ENCODE results near the gene LRMDA. TPM values are rescaled to one million over a fixed set of nuclear protein-coding genes. Genes with fewer than 3 reads are reported as not detected.
"Not testable (repeated sequence)": the region's sequence is repeated elsewhere in the genome, so short reads cannot be mapped to it uniquely, and the experiment has no call there.

Gene LRMDA
- total RNA-seq, 1 experiment from 2014 or later, result 1.2 TPM

DNA sequence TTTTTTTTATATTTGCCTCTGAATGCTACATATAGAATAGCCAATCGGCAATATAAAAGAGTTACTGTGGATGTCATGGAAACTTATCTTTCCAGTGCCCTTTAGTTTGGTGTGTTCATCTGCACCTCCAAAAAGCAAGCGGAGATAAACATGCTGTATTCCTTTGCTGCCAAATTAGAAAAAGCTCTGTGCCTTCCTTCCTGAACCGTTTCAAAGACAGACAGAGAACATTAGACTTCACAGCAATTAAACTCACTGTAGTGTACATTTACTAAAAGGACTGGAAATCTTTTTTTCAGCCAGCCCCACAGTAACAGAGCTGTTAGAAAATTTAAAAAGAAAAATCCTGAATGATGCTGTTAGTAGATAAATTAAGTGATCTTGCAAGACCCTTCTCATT lies 707.5 kb downstream of the LRMDA start:
- DNase-seq, result no peak
- H3K9me3 ChIP-seq (ENCODE audit: low read length), result no peaks in the 10 kb centered on the region
- POLR2A ChIA-PET (ENCODE audit: unreplicated experiment), result no interaction called here
- H3K9ac ChIP-seq (ENCODE audit: low read length), result no peak overlapping the region
- no peaks in the 10 kb centered on the region for H4K20me1 ChIP-seq (ENCODE audit: low read length)
- no peaks in the 10 kb centered on the region for H3K79me2 ChIP-seq (ENCODE audit: low read length)
- 0 out of 2 replicates have a peak, but pooled peaks cover 3% of the 10 kb centered on the region for H3K9me2 ChIP-seq (replicated peaks; ENCODE audit: low read length)
- intact Hi-C loops (cut with micrococcal nuclease), result no loop called here
- H3F3A ChIP-seq (ENCODE audit: low read length, unreplicated experiment), result no peaks in the 10 kb centered on the region
- H3K4me1 ChIP-seq (ENCODE audit: insufficient read depth, low read length), result no peaks in the 10 kb centered on the region
- no peak overlapping the region for H3K4me2 ChIP-seq (ENCODE audit: low read length)
- ATAC-seq, result no peak; the same call in 1 of the 2 replicates
- no peak overlapping the region for H3K27ac ChIP-seq (ENCODE audit: low read length)
- no peak overlapping the region for H2AFZ ChIP-seq (ENCODE audit: low read length)
- H3K27me3 ChIP-seq (ENCODE audit: low read length), result peaks cover 78% of the 10 kb centered on the region
- no peaks in the 10 kb centered on the region for H3K36me3 ChIP-seq (ENCODE audit: low read depth, low read length)
- no TSS peak for BruUV-seq (replicated peaks)
- CTCF ChIA-PET, result no interaction called here
- TF ChIP-seq, protein P1, sequence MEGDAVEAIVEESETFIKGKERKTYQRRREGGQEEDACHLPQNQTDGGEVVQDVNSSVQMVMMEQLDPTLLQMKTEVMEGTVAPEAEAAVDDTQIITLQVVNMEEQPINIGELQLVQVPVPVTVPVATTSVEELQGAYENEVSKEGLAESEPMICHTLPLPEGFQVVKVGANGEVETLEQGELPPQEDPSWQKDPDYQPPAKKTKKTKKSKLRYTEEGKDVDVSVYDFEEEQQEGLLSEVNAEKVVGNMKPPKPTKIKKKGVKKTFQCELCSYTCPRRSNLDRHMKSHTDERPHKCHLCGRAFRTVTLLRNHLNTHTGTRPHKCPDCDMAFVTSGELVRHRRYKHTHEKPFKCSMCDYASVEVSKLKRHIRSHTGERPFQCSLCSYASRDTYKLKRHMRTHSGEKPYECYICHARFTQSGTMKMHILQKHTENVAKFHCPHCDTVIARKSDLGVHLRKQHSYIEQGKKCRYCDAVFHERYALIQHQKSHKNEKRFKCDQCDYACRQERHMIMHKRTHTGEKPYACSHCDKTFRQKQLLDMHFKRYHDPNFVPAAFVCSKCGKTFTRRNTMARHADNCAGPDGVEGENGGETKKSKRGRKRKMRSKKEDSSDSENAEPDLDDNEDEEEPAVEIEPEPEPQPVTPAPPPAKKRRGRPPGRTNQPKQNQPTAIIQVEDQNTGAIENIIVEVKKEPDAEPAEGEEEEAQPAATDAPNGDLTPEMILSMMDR (conservative IDR thresholded peaks at IDR 0.05; ENCODE audit: low read depth, low read length), result no peak
- TF ChIP-seq EZH2phosphoT487 (IDR thresholded peaks at IDR 0.05; ENCODE audit: borderline replicate concordance, low read length), result no peak
- no peak for TF ChIP-seq EZH2 (IDR thresholded peaks at IDR 0.05; ENCODE audit: low read length, unreplicated experiment)
- no peak overlapping the region for H3K4me3 ChIP-seq (ENCODE audit: low read length)

DNA sequence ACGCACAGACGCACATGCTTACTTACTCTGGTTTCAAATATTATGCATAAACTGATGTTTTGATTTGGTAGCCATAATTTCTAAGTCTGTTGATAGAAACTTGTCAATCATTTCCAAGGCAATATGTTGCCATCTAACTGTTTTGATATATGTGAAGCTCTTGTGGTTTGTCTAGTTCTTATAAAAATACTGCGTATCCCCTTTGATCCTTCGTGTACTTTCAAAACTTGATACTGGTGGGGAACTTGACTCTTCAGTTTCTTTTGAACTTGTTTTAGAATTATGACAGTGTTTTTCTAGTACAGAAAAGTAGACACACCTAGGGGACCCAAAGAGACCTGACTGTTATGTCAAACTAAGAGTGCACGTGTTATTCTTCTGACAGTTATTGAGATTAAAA lies 708.0 kb downstream of the LRMDA start:
- ATAC-seq, result no peak
- Histone ChIP-seq H3K27ac (ENCODE audit: low read length) (no peak overlapping the region), H3F3A (ENCODE audit: low read length, unreplicated experiment) (no peaks in the 10 kb centered on the region), H3K4me2 (ENCODE audit: low read length) (no peak overlapping the region), H4K20me1 (ENCODE audit: low read length) (no peaks in the 10 kb centered on the region), H3K9me2 (replicated peaks; ENCODE audit: low read length) (0 out of 2 replicates have a peak, but pooled peaks cover 3% of the 10 kb centered on the region), H3K79me2 (ENCODE audit: low read length) (no peaks in the 10 kb centered on the region), H2AFZ (ENCODE audit: low read length) (no peak overlapping the region), H3K27me3 (ENCODE audit: low read length) (peaks cover 73% of the 10 kb centered on the region), H3K36me3 (ENCODE audit: low read depth, low read length) (no peaks in the 10 kb centered on the region), H3K9me3 (ENCODE audit: low read length) (no peaks in the 10 kb centered on the region), H3K4me3 (ENCODE audit: low read length) (no peak overlapping the region), H3K9ac (ENCODE audit: low read length) (no peak overlapping the region), H3K4me1 (ENCODE audit: insufficient read depth, low read length) (no peaks in the 10 kb centered on the region)
- BruUV-seq (replicated peaks), result no TSS peak
- DNase-seq, result no peak
- CTCF ChIA-PET, result no interaction called here
- intact Hi-C loops (cut with micrococcal nuclease), result no loop called here
- POLR2A ChIA-PET (ENCODE audit: unreplicated experiment), result no interaction called here
- TF ChIP-seq, protein P1 (conservative IDR thresholded peaks at IDR 0.05; ENCODE audit: low read depth, low read length), result no peak
- TF ChIP-seq EZH2phosphoT487 (IDR thresholded peaks at IDR 0.05; ENCODE audit: borderline replicate concordance, low read length) (no peak), EZH2 (IDR thresholded peaks at IDR 0.05; ENCODE audit: low read length, unreplicated experiment) (no peak)

DNA sequence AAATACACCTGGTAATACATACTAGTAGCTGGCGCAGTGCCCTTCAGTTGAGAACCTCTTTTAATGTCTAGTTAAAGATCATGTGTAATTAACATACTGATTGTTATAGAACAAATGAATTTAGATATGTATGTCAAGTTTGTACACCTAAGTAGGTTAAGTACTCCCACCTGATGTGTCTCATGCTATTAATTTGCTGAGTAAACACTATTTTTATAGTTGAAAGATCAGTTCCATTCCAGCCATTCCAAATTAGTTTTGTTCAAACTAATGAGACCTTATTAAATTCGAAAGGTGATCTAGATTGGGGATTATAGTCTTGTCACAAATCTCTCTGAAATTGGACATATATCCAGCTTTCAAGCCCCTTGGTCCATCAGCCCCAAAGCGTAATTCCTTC lies 710.0 kb downstream of the LRMDA start:
- CTCF ChIA-PET, result no interaction called here
- intact Hi-C loops (cut with micrococcal nuclease), result no loop called here

DNA sequence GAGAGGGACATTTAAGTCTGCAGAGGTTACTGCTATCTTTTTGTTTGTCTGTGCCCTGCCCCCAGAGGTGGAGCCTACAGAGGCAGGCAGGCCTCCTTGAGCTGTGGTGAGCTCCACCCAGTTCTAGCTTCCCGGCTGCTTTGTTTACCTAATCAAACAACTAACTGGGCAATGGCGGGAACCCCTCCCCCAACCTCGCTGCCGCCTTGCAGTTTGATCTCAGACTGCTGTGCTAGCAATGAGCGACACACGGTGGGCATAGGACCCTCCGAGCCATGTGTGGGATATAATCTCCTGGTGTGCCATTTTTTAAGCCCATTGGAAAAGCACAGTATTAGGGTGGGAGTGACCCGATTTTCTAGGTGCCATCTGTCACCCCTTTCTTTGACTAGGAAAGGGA lies 716.8 kb downstream of the LRMDA start:
- BruUV-seq (replicated peaks); H3K4me1 ChIP-seq (ENCODE audit: insufficient read depth, low read length); H2AFZ ChIP-seq (ENCODE audit: low read length); H3K36me3 ChIP-seq (ENCODE audit: low read depth, low read length); H3K9ac ChIP-seq (ENCODE audit: low read length); H3K4me3 ChIP-seq (ENCODE audit: low read length); H3K9me2 ChIP-seq (replicated peaks; ENCODE audit: low read length); H3K4me2 ChIP-seq (ENCODE audit: low read length); ATAC-seq; intact Hi-C loops (cut with micrococcal nuclease); H3K27ac ChIP-seq (ENCODE audit: low read length); H3F3A ChIP-seq (ENCODE audit: low read length, unreplicated experiment); CTCF ChIA-PET; H3K79me2 ChIP-seq (ENCODE audit: low read length); POLR2A ChIA-PET (ENCODE audit: unreplicated experiment); H4K20me1 ChIP-seq (ENCODE audit: low read length); H3K9me3 ChIP-seq (ENCODE audit: low read length); DNase-seq: not testable (repeated sequence)
- peaks cover 41% of the 10 kb centered on the region for H3K27me3 ChIP-seq (ENCODE audit: low read length)

More for the DNA sequence above, 710.0 kb downstream of the LRMDA start:
- POLR2A ChIA-PET (ENCODE audit: unreplicated experiment), result no interaction called here
- Histone ChIP-seq H3K9ac (ENCODE audit: low read length) (no peak overlapping the region), H3K36me3 (ENCODE audit: low read depth, low read length) (no peaks in the 10 kb centered on the region), H3K27me3 (ENCODE audit: low read length) (peaks cover 54% of the 10 kb centered on the region), H3K4me3 (ENCODE audit: low read length) (no peak overlapping the region), H3F3A (ENCODE audit: low read length, unreplicated experiment) (no peaks in the 10 kb centered on the region), H2AFZ (ENCODE audit: low read length) (no peak overlapping the region), H3K79me2 (ENCODE audit: low read length) (no peaks in the 10 kb centered on the region), H3K4me2 (ENCODE audit: low read length) (no peak overlapping the region), H3K4me1 (ENCODE audit: insufficient read depth, low read length) (no peaks in the 10 kb centered on the region), H3K9me2 (replicated peaks; ENCODE audit: low read length) (0 out of 2 replicates have a peak, but pooled peaks cover 3% of the 10 kb centered on the region), H4K20me1 (ENCODE audit: low read length) (no peaks in the 10 kb centered on the region), H3K9me3 (ENCODE audit: low read length) (no peaks in the 10 kb centered on the region), H3K27ac (ENCODE audit: low read length) (no peak overlapping the region)
- ATAC-seq, result no peak
- no peak for DNase-seq
- TF ChIP-seq, protein P1 (conservative IDR thresholded peaks at IDR 0.05; ENCODE audit: low read depth, low read length), result no peak
- TF ChIP-seq EZH2phosphoT487 (IDR thresholded peaks at IDR 0.05; ENCODE audit: borderline replicate concordance, low read length), result no peak
- BruUV-seq (replicated peaks), result no TSS peak
